Gastroesophageal sphincter (tissue), 4 donors: ENCODE results near the gene EXOC3L4. TPM values are rescaled to one million over a fixed set of nuclear protein-coding genes. Genes with fewer than 3 reads are reported as not detected.

Experiments
- ATAC-seq: fragments of 150-250 bp; one replicate; pipeline ENCODE4 v1.9.1; 2016; ENCODE audit warnings: mild to moderate bottlenecking, moderate library complexity
- H3K27ac ChIP-seq, 4 donors: fragments of 200-600 bp; sonication (generic) in 3 of 4; 1 replicate in 3 of 4; 2 replicates in 1 of 4; pipeline ENCODE4 v1.5.1; 2016 to 2019
- H3K27me3 ChIP-seq: fragments of 200-600 bp; sonication (generic); one replicate; pipeline ENCODE4 v1.5.1; 2019
- H3K36me3 ChIP-seq, 2 donors: fragments of 200-600 bp; sonication (generic); one replicate each; pipeline ENCODE4 v1.5.1; 2019; ENCODE audit warnings: control low read depth in 1 of 2
- H3K4me1 ChIP-seq, 3 donors: fragments of 200-600 bp; sonication (generic); 1 replicate in 2 of 3; 2 replicates in 1 of 3; pipeline ENCODE4 v1.5.1; 2016 to 2019; ENCODE audit warnings: control low read depth in 2 of 3
- H3K4me3 ChIP-seq, 2 donors: fragments of 200-600 bp; sonication (generic); one replicate each; pipeline ENCODE4 v1.5.1; 2019; ENCODE audit warnings: mild to moderate bottlenecking in 1 of 2, moderate library complexity in 1 of 2
- H3K9me3 ChIP-seq, 3 donors: fragments of 200-600 bp; sonication (generic); one replicate each; pipeline ENCODE4 v1.5.1; 2017 to 2019; ENCODE audit warnings: control low read depth in 2 of 3
- EP300 ChIP-seq: sonication (generic); formaldehyde crosslinking; IDR thresholded peaks from one replicate; pipeline ENCODE4 v1.6.1; 2017; ENCODE audit warnings: antibody characterized with exemption, mild to moderate bottlenecking
- POLR2A ChIP-seq, 2 donors: fragments of 450-650 bp; IDR thresholded peaks; one replicate each; pipeline ENCODE4 v1.6.1; 2017; ENCODE audit warnings: antibody characterized with exemption in 2 of 2, mild to moderate bottlenecking in 2 of 2, moderate library complexity in 1 of 2
- POLR2AphosphoS5 ChIP-seq: sonication (generic); formaldehyde crosslinking; IDR thresholded peaks from one replicate; pipeline ENCODE4 v1.6.1; 2017; ENCODE audit warnings: antibody characterized with exemption
- WGBS, 2 donors: methylation state at CpG; one replicate each; pipeline ENCODE4 v1.1.5; 2018; ENCODE audit warnings: low coverage in 1 of 2; 5-methylcytosine and 5-hydroxymethylcytosine counted together
- total RNA-seq, 4 donors: library from RNA; depleted of rRNA; stranded (reverse); fragments of >200 nt; gene quantifications; one replicate each; pipeline ENCODE4 v1.1.0, GENCODE V29; 2016
- TF ChIP-seq, protein P1 (sequence below), 4 experiments: fragments of 200-600 bp in 2 of 4; fragments of 450-650 bp in 2 of 4; sonication (generic) in 1 of 4; IDR thresholded peaks; one replicate each; pipeline ENCODE4 v1.5.1; 2017 to 2019; ENCODE audit warnings: antibody characterized with exemption in 4 of 4, mild to moderate bottlenecking in 2 of 4, moderate library complexity in 2 of 4

The EXOC3L4 gene
- total RNA-seq, 4 donors from 2014 or later: 0.40 to 3.6 (median 0.45) TPM; not detected in 1

DNA sequence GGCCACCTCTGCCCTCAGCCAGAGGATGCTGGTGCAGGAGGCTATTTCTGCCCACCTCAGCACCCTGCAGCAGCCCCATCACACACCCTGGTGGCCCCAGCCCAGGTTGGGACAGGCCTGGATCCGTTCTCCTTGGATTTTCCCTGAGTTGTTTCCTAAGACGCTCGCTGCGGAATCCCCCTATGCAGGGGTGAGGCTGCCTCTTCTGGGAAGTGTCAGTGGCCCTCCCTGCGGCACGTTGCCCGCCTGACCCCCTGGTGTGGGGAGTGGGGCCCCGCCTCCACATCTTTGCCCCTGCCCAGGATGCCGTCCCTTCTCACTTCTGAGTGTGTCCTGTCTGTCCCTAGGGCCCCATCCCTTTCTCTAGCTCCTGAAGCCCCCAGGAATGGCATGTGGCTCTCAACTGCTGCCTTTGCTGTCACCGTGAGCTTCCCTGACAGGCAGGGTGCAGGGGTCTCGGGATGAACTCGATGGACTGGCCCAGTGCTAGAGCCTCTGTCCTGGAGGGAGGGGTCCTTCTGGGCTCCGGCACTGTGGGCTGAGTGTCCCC, 594 bp upstream of the EXOC3L4 start:
- peak overlapping the region in 3 of 4 donors; percentile 62 to 79 (median 75) for H3K27ac ChIP-seq
- WGBS, 2 donors: no CpG with 5 or more reads among the region's 13 CpGs
- H3K4me1 ChIP-seq: peaks cover 0 to 21% (median 13%) of the 10 kb centered on the region in 3 donors
- no peaks in the 10 kb centered on the region for H3K36me3 ChIP-seq
- no peak for ATAC-seq
- H3K9me3 ChIP-seq: no peaks in the 10 kb centered on the region
- H3K27me3 ChIP-seq: peaks cover 14% of the 10 kb centered on the region
- TF ChIP-seq POLR2A (IDR thresholded peaks at IDR 0.05) (peak in 1 of 2 donors; percentile 9), EP300 (no peak), POLR2AphosphoS5 (no peak)
- TF ChIP-seq, protein P1, sequence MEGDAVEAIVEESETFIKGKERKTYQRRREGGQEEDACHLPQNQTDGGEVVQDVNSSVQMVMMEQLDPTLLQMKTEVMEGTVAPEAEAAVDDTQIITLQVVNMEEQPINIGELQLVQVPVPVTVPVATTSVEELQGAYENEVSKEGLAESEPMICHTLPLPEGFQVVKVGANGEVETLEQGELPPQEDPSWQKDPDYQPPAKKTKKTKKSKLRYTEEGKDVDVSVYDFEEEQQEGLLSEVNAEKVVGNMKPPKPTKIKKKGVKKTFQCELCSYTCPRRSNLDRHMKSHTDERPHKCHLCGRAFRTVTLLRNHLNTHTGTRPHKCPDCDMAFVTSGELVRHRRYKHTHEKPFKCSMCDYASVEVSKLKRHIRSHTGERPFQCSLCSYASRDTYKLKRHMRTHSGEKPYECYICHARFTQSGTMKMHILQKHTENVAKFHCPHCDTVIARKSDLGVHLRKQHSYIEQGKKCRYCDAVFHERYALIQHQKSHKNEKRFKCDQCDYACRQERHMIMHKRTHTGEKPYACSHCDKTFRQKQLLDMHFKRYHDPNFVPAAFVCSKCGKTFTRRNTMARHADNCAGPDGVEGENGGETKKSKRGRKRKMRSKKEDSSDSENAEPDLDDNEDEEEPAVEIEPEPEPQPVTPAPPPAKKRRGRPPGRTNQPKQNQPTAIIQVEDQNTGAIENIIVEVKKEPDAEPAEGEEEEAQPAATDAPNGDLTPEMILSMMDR (IDR thresholded peaks at IDR 0.05): no peak
- peak overlapping the region in 1 of 2 donors; percentile 30 for H3K4me3 ChIP-seq

DNA sequence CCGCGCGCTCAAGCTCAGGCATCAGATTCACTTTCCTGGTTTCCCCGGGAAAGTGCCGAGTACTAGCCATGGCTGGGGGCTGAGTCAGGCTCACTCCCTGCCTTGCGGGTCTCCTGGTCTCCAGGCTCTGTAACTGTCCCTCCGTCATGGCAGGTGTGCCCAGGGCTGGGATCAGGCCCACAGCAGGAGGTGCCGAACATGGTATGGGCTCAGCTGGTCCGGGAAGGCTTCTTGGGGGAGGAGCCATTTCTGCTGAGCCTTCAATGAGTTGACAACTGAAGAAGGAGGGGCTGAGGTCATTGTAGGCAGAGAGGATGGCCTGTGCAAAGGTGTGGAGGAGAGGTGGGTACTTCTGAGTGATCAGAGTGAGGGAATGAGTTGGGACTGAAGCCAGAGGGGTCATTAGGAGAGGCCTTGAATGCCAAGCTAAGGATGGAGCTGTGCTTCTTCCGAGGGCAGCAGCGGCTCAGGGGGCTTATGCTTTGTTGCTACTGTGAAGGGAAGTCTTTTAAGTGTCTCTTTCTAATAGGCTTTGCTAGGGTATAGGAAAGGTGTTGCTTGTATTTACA, 769 bp downstream of the EXOC3L4 start:
- Histone ChIP-seq H3K36me3 (no peaks in the 10 kb centered on the region), H3K9me3 (no peaks in the 10 kb centered on the region), H3K4me3 (no peak overlapping the region), H3K4me1 (peaks cover 0 to 26% (median 13%) of the 10 kb centered on the region in 3 donors), H3K27me3 (peaks cover 27% of the 10 kb centered on the region), H3K27ac (peak overlapping the region in 3 of 4 donors; percentile 62 to 79 (median 75))
- TF ChIP-seq POLR2AphosphoS5 (no peak), EP300 (no peak), POLR2A (IDR thresholded peaks at IDR 0.05) (no peak)
- TF ChIP-seq, protein P1 (IDR thresholded peaks at IDR 0.05): no peak
- WGBS, 2 donors: 84 to 89% methylated on average over 2 to 5 of the region's 11 CpGs
- ATAC-seq: no peak

DNA sequence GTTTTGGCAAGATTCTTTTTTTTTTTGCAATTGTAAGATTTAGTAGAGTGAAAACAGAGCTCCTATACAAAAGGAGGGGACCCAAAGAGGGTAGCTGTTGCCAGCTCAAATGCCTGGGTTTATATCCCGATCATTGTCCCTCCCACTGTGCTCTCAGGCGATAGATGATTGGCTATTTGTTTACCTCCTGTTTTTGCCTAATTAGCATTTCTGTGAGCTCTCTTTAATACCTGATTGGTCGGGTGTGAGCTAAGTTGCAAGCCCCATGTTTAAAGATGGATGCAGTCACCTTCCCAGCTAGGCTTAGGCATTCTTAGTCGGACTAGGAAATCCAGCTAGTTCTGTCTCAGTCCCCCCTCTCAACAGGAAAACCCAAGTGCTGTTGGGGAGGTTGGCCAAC, 1.9 kb downstream of the EXOC3L4 start:
- ATAC-seq: no peak
- Histone ChIP-seq H3K4me3 (no peak overlapping the region), H3K36me3 (no peaks in the 10 kb centered on the region), H3K4me1 (peaks cover 0 to 17% (median 8%) of the 10 kb centered on the region in 3 donors), H3K27ac (no peak overlapping the region), H3K9me3 (no peaks in the 10 kb centered on the region), H3K27me3 (peaks cover 38% of the 10 kb centered on the region)
- TF ChIP-seq POLR2A (IDR thresholded peaks at IDR 0.05): no peak
- no peak for TF ChIP-seq POLR2AphosphoS5
- TF ChIP-seq EP300: no peak
- TF ChIP-seq, protein P1 (IDR thresholded peaks at IDR 0.05): no peak
- 57 to 73% methylated on average over 2 of the region's 4 CpGs for WGBS, 2 donors

DNA sequence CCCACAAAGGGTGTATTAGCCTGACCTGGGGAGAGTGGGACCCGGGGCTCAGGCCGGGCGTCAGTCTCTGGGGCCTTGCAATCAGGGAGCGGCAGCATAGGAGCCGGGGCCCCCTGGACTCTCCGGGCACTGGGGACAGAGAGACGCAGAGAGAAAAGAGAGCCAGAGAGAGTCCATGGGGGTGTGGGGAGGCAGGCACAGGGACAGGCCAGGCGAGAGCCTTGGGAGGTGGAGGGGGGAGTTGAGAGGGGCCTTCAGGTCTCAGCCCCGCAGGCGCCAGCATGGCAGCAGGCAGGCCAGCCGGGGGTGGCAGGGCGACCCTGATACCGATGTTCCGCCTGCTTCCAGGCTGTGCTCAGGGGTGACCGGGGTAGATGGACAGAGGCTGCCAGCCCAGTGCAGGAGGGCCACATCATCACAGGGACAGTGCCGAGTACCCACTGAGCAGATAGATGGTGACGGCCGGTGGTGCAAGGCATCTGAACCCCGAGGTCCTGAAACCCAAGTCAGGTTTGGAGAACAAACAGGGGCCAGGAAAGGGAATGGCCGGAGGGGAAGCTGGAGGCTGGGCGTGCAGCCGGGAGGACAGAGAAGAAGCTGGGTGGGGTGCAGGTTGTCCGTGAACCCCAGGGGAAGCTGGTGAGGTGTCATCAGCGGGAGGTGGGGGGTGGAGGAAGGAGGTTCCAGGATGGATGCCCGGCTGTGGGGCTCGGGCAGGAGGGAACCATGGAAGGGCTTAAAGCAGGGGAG, 2.9 kb downstream of the EXOC3L4 start:
- TF ChIP-seq EP300 (no peak), POLR2A (IDR thresholded peaks at IDR 0.05) (no peak), POLR2AphosphoS5 (no peak)
- TF ChIP-seq, protein P1 (IDR thresholded peaks at IDR 0.05): no peak
- Histone ChIP-seq H3K27me3 (peaks cover 49% of the 10 kb centered on the region), H3K4me1 (peaks cover 0 to 16% (median 4%) of the 10 kb centered on the region in 3 donors), H3K27ac (no peak overlapping the region), H3K9me3 (no peaks in the 10 kb centered on the region), H3K36me3 (no peaks in the 10 kb centered on the region), H3K4me3 (no peak overlapping the region)
- no peak for ATAC-seq
- WGBS, 2 donors: 79 to 89% methylated on average over 7 to 10 of the region's 26 CpGs
